ENCODE measurements around the gene GRIK5.
"Not testable (repeated sequence)": the region's sequence is repeated elsewhere in the genome, so short reads cannot be mapped to it uniquely, and the experiment has no call there.

The GRIK5 gene

DNA sequence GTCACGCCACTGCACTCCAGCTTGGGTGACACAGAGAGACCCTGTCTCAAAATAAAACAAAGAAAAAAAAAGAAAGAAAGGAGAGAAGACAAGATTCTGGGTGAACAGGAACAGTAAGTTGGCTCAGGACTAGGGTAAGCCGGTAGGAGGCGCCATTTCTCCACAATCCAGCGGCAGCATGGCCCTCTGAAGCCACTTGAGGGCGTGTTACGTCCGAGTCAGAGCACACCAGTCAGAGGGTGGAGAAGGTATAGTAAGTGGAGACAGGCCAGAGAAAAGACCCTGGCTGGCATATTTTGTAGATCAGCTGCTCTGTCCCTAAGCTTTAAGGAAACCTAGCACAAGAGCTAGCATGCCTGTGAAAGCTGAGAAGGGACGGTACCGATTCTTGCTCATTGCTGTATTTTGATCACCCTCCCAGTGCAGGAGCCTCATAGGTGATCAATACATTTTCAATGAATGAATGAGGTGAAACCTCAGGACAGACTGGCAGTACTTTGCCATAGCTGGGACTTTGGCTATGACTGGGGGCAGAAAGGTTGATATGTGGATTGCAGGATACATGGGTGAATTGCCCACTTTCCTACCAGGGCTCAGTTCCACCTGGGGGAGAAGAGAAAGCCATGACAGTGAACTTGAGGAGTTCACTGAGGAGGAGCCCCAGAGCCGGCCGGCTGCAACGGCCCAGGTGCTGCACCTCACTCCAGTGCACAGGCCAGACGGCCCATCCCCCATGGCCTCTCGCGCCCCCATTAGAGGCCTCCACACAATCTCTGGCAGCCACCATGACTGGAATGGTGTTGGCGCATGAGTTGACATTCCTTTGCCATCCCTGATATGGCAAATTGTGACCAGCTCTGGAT is 38.8 kb upstream of the GRIK5 start:
- no peak overlapping the region for H3K9ac ChIP-seq (ENCODE audit: low read length)
- H3K4me1 ChIP-seq (ENCODE audit: control insufficient read depth, low read depth, low read length) = peaks cover 8% of the 10 kb centered on the region

GRCh38 chr19:42105368-42105767 is 35.4 kb upstream of the GRIK5 start:
- Histone ChIP-seq H3K9me3 (ENCODE audit: control insufficient read depth, low read depth, low read length) (no peaks in the 10 kb centered on the region), H3K27me3 (ENCODE audit: control insufficient read depth, insufficient read depth, low read length) (peaks cover 7% of the 10 kb centered on the region), H3K27ac (ENCODE audit: low read length) (no peak overlapping the region), H3K36me3 (ENCODE audit: control insufficient read depth, low read depth, low read length) (no peaks in the 10 kb centered on the region), H3K9ac (ENCODE audit: low read length) (no peak overlapping the region), H3K4me3 (ENCODE audit: low read length) (no peak overlapping the region), H3K4me1 (ENCODE audit: control insufficient read depth, low read depth, low read length) (peaks cover 4% of the 10 kb centered on the region)

More for the DNA sequence above, 38.8 kb upstream of the GRIK5 start:
- no peaks in the 10 kb centered on the region for H3K36me3 ChIP-seq (ENCODE audit: control insufficient read depth, low read depth, low read length)
- H3K27me3 ChIP-seq (ENCODE audit: control insufficient read depth, insufficient read depth, low read length) = peaks cover 7% of the 10 kb centered on the region
- H3K9me3 ChIP-seq (ENCODE audit: control insufficient read depth, low read depth, low read length) = no peaks in the 10 kb centered on the region
- no peak overlapping the region for H3K4me3 ChIP-seq (ENCODE audit: low read length)
- H3K27ac ChIP-seq (ENCODE audit: low read length) = no peak overlapping the region

- Histone ChIP-seq H3K9ac (ENCODE audit: low read length) (no peak overlapping the region), H3K36me3 (ENCODE audit: control insufficient read depth, low read depth, low read length) (no peaks in the 10 kb centered on the region), H3K9me3 (ENCODE audit: control insufficient read depth, low read depth, low read length) (no peaks in the 10 kb centered on the region), H3K4me1 (ENCODE audit: control insufficient read depth, low read depth, low read length) (no peaks in the 10 kb centered on the region), H3K27me3 (ENCODE audit: control insufficient read depth, insufficient read depth, low read length) (peaks cover 7% of the 10 kb centered on the region), H3K27ac (ENCODE audit: low read length) (no peak overlapping the region), H3K4me3 (ENCODE audit: low read length) (no peak overlapping the region)
Measured at GRCh38 chr19:42102877-42103276, 32.9 kb upstream of the GRIK5 start.

GRCh38 chr19:42100241-42100640 is 30.2 kb upstream of the GRIK5 start:
- not testable (repeated sequence) for H3K27ac ChIP-seq (ENCODE audit: low read length); H3K36me3 ChIP-seq (ENCODE audit: control insufficient read depth, low read depth, low read length); H3K4me3 ChIP-seq (ENCODE audit: low read length); H3K9ac ChIP-seq (ENCODE audit: low read length); H3K9me3 ChIP-seq (ENCODE audit: control insufficient read depth, low read depth, low read length); H3K4me1 ChIP-seq (ENCODE audit: control insufficient read depth, low read depth, low read length); H3K27me3 ChIP-seq (ENCODE audit: control insufficient read depth, insufficient read depth, low read length)

DNA sequence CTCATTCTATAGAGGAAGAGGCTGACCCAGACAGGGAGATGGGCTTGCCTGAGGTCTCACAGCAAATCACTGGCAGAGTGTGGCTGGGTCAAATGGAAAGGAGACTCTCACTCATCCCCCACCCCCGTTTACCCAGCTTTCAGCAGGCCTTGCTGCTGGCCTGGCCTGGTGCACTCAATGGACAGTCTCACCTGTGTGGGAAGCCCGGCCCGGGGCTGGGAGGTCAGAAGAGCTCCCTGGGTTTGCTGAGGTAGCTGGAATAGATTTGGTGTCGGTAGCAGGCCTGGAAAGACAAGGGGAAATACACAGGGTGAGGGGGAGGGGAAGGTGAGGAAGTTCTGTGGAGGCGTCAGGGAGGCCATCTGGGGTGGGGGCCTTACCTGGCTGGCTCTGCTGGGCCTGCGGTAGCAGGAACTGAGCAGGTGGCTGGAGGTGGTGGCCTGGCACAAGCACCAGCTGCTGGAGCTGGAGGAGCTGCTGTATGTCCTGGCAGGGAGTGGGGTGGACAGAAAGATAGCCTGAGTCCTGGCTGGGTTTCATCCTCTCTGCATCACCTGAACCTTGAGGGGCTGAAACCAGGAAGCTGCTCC is 29.4 kb upstream of the GRIK5 start:
- Histone ChIP-seq H3K27me3 (ENCODE audit: control insufficient read depth, insufficient read depth, low read length) (peaks cover 5% of the 10 kb centered on the region), H3K36me3 (ENCODE audit: control insufficient read depth, low read depth, low read length) (no peaks in the 10 kb centered on the region), H3K9ac (ENCODE audit: low read length) (no peak overlapping the region), H3K9me3 (ENCODE audit: control insufficient read depth, low read depth, low read length) (no peaks in the 10 kb centered on the region), H3K4me1 (ENCODE audit: control insufficient read depth, low read depth, low read length) (no peaks in the 10 kb centered on the region), H3K4me3 (ENCODE audit: low read length) (no peak overlapping the region), H3K27ac (ENCODE audit: low read length) (no peak overlapping the region)

DNA sequence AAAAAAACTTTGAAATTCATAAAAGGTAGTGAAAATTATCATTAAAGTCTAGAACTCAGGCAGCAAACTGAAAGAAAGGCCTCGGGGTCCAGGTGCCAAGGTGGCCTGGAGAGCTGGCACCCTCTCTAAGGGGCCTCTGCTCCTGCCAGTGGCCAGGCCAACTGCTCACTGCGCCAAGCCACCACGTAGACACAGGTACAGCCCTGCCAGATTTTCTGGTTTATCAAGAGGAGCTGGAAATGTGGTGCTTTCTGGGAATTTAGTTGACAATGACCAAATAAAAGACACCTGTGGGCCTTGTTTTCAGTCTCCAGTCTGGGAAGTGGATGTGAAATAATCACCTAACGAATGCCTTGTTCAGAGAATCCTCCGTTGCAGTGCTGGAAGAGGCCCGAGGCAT is 28.8 kb upstream of the GRIK5 start:
- H3K9ac ChIP-seq (ENCODE audit: low read length) = no peak overlapping the region
- H3K4me3 ChIP-seq (ENCODE audit: low read length) = no peak overlapping the region
- H3K9me3 ChIP-seq (ENCODE audit: control insufficient read depth, low read depth, low read length) = no peaks in the 10 kb centered on the region

GRCh38 chr19:42097461-42097860 is 27.5 kb upstream of the GRIK5 start:
- no peak overlapping the region for H3K4me3 ChIP-seq (ENCODE audit: low read length)
- H3K4me1 ChIP-seq (ENCODE audit: control insufficient read depth, low read depth, low read length) = no peaks in the 10 kb centered on the region

More for the DNA sequence above, 28.8 kb upstream of the GRIK5 start:
- H3K27me3 ChIP-seq (ENCODE audit: control insufficient read depth, insufficient read depth, low read length) = peaks cover 5% of the 10 kb centered on the region
- H3K27ac ChIP-seq (ENCODE audit: low read length) = no peak overlapping the region
- no peaks in the 10 kb centered on the region for H3K4me1 ChIP-seq (ENCODE audit: control insufficient read depth, low read depth, low read length)
- H3K36me3 ChIP-seq (ENCODE audit: control insufficient read depth, low read depth, low read length) = no peaks in the 10 kb centered on the region

DNA sequence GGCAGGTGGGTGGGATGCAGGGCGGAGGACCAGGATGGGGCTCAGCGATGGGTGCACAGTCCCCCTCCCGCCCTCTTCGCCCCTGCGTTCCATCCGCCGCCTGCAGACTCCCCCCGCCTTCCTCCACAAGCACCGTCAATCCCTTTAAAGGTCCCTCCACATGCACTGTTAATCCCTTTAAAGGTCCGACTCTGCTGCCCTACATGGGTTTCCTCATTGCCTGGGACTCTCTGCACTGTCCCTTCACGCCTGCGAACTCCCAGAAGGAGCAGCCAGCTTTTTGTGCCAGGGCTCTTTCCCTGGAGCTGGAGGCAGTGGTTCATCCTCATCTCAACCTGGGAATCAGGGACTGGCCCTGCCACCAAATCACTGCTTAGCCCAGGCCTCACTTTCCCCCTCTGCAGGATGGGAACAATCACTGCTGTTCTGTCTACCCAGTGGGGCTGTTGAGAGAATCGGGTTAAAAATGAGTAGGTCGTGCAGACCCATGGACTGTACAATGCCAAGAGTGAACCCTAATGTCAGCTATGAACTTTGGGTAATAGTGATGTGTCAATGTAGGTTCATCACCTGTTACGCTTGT is 26.3 kb upstream of the GRIK5 start:
- Histone ChIP-seq H3K27me3 (ENCODE audit: control insufficient read depth, insufficient read depth, low read length) (peaks cover 5% of the 10 kb centered on the region), H3K4me3 (ENCODE audit: low read length) (peak overlapping the region; percentile 54), H3K27ac (ENCODE audit: low read length) (no peak overlapping the region), H3K9me3 (ENCODE audit: control insufficient read depth, low read depth, low read length) (no peaks in the 10 kb centered on the region), H3K36me3 (ENCODE audit: control insufficient read depth, low read depth, low read length) (no peaks in the 10 kb centered on the region), H3K4me1 (ENCODE audit: control insufficient read depth, low read depth, low read length) (no peaks in the 10 kb centered on the region), H3K9ac (ENCODE audit: low read length) (no peak overlapping the region)

More at GRCh38 chr19:42097461-42097860, 27.5 kb upstream of the GRIK5 start:
- Histone ChIP-seq H3K27ac (ENCODE audit: low read length) (no peak overlapping the region), H3K9ac (ENCODE audit: low read length) (no peak overlapping the region), H3K36me3 (ENCODE audit: control insufficient read depth, low read depth, low read length) (no peaks in the 10 kb centered on the region), H3K27me3 (ENCODE audit: control insufficient read depth, insufficient read depth, low read length) (peaks cover 5% of the 10 kb centered on the region), H3K9me3 (ENCODE audit: control insufficient read depth, low read depth, low read length) (no peaks in the 10 kb centered on the region)

DNA sequence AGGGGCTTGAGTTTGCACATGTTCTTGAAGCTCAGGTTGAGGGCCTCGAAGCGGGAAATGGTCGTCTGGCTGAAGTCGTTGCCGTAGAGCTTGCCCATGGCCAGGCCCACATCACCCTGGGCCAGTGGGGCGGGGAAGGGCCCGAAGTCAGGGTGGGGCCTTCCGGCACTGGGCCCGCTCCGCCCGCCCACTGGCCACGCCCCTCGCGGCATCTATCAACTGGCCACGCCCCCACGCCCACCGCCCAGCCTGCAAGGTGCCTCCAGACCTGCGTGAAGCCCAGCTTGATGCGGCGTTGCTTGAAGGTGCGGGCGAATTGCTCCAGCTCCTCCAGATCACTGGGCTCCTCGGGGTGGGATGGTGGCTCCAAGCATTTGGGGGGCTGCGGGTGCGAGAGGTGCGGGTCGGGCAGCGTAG is 25.8 kb upstream of the GRIK5 start:
- peaks cover 5% of the 10 kb centered on the region for H3K27me3 ChIP-seq (ENCODE audit: control insufficient read depth, insufficient read depth, low read length)
- no peaks in the 10 kb centered on the region for H3K36me3 ChIP-seq (ENCODE audit: control insufficient read depth, low read depth, low read length)
- no peaks in the 10 kb centered on the region for H3K4me1 ChIP-seq (ENCODE audit: control insufficient read depth, low read depth, low read length)
- no peak overlapping the region for H3K27ac ChIP-seq (ENCODE audit: low read length)
- H3K4me3 ChIP-seq (ENCODE audit: low read length) = peak overlapping the region; percentile 54
- no peaks in the 10 kb centered on the region for H3K9me3 ChIP-seq (ENCODE audit: control insufficient read depth, low read depth, low read length)
- no peak overlapping the region for H3K9ac ChIP-seq (ENCODE audit: low read length)

DNA sequence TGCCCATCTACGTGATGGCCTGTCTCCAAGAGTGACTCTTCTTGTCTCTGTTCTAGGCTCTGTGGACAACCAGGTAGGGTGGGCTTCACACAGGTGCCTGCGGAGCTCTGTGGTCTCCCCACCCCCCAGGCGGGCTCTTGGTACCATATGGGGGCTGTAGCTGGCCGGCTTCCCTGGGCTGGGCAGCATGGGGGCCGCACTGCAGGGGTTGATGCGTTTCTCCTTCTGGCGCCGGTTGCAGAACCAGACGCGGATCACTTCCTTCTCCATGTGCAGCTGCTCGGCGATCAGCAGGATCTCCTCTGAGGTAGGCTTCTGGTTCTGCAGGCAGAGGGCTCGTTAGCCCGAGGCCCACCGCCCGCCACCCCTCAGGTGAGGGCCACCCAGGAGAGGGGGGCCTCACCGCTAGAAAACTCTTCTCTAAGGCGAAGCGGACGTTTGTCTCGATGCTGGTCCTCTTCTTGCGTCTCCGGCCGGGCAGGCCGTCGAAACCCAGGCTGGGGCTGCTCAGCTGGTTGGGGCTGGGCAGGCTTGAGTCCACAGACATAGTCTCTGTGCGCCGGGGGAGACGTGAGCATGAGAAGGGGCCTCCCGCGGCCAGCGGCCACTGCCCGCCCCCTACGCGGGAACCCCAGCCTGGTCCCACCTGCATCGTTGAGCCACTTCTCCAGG is 25.3 kb upstream of the GRIK5 start:
- H3K27ac ChIP-seq (ENCODE audit: low read length) = no peak overlapping the region
- peaks cover 5% of the 10 kb centered on the region for H3K27me3 ChIP-seq (ENCODE audit: control insufficient read depth, insufficient read depth, low read length)
- H3K36me3 ChIP-seq (ENCODE audit: control insufficient read depth, low read depth, low read length) = no peaks in the 10 kb centered on the region
- no peaks in the 10 kb centered on the region for H3K9me3 ChIP-seq (ENCODE audit: control insufficient read depth, low read depth, low read length)
- H3K4me3 ChIP-seq (ENCODE audit: low read length) = no peak overlapping the region
- H3K4me1 ChIP-seq (ENCODE audit: control insufficient read depth, low read depth, low read length) = no peaks in the 10 kb centered on the region
- no peak overlapping the region for H3K9ac ChIP-seq (ENCODE audit: low read length)

DNA sequence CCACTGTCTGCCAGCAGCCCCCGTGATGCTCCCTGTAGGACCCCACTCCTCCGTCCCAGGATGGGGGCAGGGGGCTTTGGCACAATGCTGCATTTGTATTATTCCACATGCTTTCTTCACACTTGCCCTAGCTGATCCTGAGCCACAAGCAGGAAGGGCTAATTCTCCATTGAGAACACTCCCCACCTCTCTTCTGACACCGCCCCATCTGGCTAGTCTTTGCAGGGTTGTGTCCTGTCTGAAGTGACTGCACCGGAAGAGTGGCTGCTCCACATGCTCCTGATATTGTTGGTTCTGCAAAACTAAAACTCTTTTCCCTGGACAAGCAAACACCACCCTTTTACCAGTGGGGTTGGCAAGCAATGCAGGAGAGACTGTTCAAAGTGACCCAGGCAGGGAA is 23.9 kb upstream of the GRIK5 start:
- H3K27ac ChIP-seq (ENCODE audit: low read length) = no peak overlapping the region
- peaks cover 5% of the 10 kb centered on the region for H3K27me3 ChIP-seq (ENCODE audit: control insufficient read depth, insufficient read depth, low read length)
- H3K9me3 ChIP-seq (ENCODE audit: control insufficient read depth, low read depth, low read length) = no peaks in the 10 kb centered on the region
- H3K36me3 ChIP-seq (ENCODE audit: control insufficient read depth, low read depth, low read length) = no peaks in the 10 kb centered on the region
- H3K4me3 ChIP-seq (ENCODE audit: low read length) = no peak overlapping the region
- no peak overlapping the region for H3K9ac ChIP-seq (ENCODE audit: low read length)
- H3K4me1 ChIP-seq (ENCODE audit: control insufficient read depth, low read depth, low read length) = peaks cover 4% of the 10 kb centered on the region

Measured in iPS-18a (cell line).